ENCODE data around the gene SUPT16H.
"Not testable (repeated sequence)": the region's sequence is repeated elsewhere in the genome, so short reads cannot be mapped to it uniquely, and the experiment has no call there.

SUPT16H gene

GRCh38 chr14:21356511-21356910 is 27.3 kb downstream of the SUPT16H start:
- DNase-seq: no peak

DNA sequence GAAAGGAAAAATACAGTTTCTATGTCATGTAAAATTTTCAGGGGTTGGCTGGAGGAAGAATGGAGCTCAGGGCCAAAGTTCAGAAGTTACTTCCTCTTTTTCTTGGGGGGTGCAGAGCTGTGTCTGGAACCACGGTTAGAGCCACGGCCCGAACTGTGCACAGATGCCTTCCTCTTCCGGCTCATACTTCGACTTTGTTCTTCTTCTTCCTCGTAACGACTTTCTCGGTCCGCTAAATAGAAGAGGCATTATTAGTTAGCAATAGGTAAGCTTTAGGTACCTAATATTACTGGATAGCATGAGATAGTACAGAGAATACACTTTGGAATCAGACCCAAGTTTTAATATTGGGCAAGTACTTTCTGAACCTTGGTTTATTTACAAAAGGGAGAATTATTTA is 31.2 kb downstream of the SUPT16H start:
- DNase-seq: peak; percentile 66 to 77 (median 68)

GRCh38 chr14:21350539-21350938 is 33.3 kb downstream of the SUPT16H start:
- DNase-seq: no peak

DNA sequence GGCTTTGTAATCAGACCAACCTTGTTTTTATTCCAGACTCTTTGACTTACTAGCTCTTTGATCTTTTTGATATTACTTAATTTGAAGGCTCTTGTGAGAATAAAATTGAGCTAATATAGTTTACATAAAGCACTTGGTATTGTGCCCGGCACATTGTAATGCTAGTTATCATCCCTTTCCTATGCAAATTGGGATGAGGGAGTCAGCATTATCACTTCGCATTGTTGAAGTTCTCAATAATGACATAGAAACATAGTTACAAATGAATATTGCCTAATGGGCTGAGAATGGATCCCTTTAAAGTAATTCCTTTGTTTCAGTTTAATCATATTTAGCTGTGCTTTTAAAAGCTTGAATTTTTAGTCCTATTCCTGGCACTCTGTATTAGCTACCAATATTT is 36.6 kb downstream of the SUPT16H start:
- no peak for DNase-seq

DNA sequence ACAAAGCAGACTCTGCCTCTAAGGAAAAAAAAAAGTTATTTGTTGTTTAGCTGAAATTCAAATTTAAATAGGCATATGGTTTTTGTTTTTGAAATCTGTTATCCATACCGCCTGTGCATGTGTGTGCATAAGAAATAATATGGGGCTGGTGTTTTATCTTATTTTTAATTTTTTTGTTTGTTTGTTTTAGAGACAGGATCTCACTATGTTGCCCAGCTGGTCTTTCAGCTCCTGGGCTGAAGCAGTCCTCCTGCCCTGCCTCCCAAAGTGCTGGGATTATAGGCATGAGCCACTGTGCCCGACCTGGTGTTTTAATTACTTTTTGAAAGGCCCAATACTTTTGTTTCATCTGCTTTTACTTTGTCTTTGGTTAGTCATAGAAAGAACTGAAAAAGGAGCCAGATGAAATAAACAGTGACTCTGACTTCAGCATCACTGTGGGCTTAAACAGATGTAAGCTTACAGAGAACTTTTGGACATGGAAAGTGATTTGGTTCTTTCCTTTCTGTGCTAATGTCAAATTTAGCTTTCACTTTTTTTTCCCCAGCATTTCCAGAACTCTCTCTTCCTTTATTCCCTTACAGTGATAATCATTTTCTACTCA is 37.2 kb downstream of the SUPT16H start:
- no peak for DNase-seq

- DNase-seq: peak; percentile 43 to 51 (median 47)
These were observed 40.6 kb downstream of the SUPT16H start for GRCh38 chr14:21343035-21343794.

GRCh38 chr14:21334202-21334906 is 49.5 kb downstream of the SUPT16H start:
- no peak for DNase-seq

GRCh38 chr14:21332950-21333349 is 50.9 kb downstream of the SUPT16H start:
- DNase-seq: no peak

GRCh38 chr14:21326972-21327371 is 56.8 kb downstream of the SUPT16H start:
- DNase-seq: no peak

- DNase-seq: peak; percentile 22 to 64 (median 59)
These were observed 61.1 kb downstream of the SUPT16H start for GRCh38 chr14:21322716-21323115.

GRCh38 chr14:21320913-21321312 is 62.9 kb downstream of the SUPT16H start:
- no peak for DNase-seq

DNA sequence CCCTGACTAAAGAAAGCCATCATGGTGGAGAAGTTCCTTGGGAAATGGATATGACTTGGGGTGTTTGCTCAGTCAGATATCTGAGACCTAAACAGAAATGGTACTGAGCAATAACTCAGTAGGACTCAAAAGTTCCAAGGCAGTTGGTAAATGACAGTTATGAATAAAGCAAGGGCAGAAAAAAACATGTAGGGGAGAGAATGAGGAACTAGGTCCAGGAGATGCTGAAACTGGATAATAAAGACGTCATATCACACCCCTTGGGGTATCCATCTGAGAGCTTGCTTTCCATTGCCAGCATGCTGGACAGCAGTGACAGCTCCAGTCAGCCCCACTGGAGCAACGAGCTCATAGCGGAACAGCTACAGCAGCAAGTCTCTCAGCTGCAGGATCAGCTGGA is 66.4 kb downstream of the SUPT16H start:
- peak; percentile 48 to 76 (median 50) for DNase-seq

DNA sequence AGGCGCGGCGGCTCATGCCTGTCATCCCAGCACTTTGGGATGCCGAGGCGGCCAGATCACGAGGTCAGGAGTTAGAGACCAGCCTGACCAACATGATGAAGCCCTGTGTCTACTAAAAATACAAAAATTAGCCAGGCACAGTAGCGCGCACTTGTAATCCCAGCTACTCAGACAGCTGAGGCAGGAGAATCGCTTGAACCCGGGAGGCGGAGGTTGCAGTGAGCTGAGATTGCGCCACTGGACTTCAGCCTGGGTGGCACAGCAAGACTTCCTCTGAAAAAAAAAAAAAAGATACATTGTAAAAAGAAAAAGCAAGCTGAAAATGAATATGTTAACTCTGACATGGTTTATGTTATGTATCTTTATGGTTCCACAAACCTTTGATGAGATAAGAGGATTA is 70.3 kb downstream of the SUPT16H start:
- DNase-seq: no peak

DNA sequence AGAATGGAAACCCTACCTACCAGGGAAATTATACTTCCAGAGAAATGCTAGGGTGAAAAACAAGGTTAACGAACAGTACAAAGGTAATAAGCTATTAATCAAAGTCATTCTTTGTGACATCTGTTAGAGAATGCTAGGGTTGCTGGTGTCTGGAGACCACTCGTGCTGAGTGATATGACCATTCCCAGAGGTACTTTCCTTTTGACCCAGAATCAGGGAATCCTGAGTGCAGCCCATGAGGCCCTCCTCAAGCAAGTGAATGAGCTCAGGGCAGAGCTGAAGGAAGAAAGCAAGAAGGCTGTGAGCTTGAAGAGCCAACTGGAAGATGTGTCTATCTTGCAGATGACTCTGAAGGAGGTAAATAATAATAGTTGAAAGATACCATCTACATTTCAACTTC is 72.2 kb downstream of the SUPT16H start:
- DNase-seq: no peak

DNA sequence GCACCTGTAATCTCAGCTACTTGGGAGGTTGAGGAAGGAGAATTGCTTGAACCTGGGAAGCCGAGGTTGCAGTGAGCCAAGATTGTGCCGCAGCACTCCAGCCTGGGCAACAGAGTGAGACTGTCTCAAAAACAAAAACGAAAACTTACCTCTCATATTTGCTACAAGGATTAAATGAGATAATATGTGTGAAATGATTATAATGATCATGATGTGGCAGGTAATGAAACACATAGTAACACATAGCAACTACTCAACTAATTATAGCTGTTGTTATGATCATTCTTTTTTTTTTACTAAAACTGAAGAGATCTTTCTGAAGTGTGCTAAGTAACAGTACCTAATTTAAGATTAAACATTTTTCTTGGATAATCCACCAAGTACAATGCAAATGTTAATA is 73.9 kb downstream of the SUPT16H start:
- DNase-seq: no peak

DNA sequence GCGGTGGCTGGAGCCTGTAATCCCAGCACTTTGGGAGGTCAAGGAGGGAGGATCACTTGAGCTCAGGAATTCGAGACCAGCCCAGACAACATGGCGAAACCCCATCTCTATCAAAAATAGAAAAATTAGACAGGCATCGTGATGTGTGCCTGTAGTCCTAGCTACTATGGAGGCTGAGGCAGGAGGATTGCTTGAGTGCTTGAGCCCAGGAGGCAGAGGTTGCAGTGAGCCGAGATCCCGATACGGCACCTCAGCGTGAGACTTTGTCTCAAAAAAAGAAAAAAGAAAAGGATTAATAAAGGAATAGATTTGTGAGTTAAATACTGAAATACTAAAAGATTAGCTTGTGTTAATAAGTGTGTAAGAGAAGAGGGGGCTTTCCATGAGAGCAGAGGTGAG is 74.6 kb downstream of the SUPT16H start:
- DNase-seq: no peak

GRCh38 chr14:21308479-21309237 is 75.2 kb downstream of the SUPT16H start:
- DNase-seq: peak; percentile 77 to 82 (median 81)

- DNase-seq: no peak
These were observed 75.7 kb downstream of the SUPT16H start for GRCh38 chr14:21308132-21308478.

- DNase-seq: no peak
These were observed 76.2 kb downstream of the SUPT16H start for GRCh38 chr14:21307637-21308036.

- not testable (repeated sequence) for DNase-seq
These were observed 81.0 kb downstream of the SUPT16H start for GRCh38 chr14:21302836-21303140.

DNA sequence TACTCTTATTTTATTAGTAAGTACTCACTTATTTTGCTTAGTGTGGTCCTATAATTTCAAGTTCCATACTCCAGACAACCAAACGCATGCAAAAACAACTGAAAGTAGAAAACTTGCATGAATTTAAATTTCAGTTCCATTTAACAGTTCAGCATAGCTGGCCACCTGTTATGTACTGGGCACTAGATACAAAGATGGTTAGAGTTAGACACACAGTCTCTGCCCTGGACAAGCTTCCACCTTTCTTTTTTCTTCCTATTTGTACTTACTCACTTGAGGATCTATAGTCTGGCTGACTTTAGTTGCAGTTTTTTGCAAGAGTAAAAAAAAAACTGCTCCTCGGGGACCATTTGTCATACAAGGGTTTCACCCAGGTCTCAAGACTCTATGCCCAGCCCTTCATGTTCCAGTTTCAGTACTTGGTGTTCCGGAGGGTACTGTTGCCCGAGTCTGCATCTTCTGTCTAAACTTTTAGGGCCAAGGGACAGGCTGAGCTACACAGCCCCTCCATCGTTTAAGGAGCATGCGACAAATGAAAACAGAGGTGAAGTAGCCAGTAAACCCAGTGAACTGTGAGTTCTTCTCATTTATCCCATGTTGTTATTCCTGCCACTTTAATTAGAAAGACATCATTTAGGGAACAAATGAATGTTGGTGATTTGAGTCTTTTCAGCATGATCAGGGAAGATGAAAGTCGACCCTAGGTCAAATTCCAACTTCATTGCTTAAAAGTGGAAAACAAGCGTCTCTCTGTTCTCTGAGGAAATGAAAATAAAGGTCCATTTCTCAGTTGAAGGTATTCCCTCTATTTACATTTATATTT is 81.6 kb downstream of the SUPT16H start:
- no peak for DNase-seq

All from suppressor macrophage treated with lipopolysaccharide for 1 hour (primary cell).